H9 (cell line): ENCODE data around the gene RAP1GDS1. TPM values are rescaled to one million over a fixed set of nuclear protein-coding genes. Genes with fewer than 3 reads are reported as not detected.

Source experiments
- DNase-seq: peaks from one replicate; pipeline ENCODE4 v3.0.0-alpha.2; 2017
- H2AFZ ChIP-seq: one replicate; pipeline ENCODE4 v1.6.1; 2013; ENCODE audit warnings: mild to moderate bottlenecking, low read length, control low read depth, moderate library complexity
- H2AK5ac ChIP-seq: 2 replicates; pipeline ENCODE4 v1.6.1; 2013; ENCODE audit warnings: low read length, control low read depth, mixed read lengths; ENCODE audit not compliant: insufficient read length
- H2BK120ac ChIP-seq: one replicate; pipeline ENCODE4 v1.6.1; 2013; ENCODE audit warnings: low read depth, mild to moderate bottlenecking, low read length, control low read depth, inconsistent platforms; ENCODE audit not compliant: poor library complexity, severe bottlenecking
- H2BK12ac ChIP-seq: 2 replicates; pipeline ENCODE4 v1.6.1; 2013; ENCODE audit warnings: low read length, control low read depth, mixed read lengths, low read depth; ENCODE audit not compliant: insufficient read length
- H2BK15ac ChIP-seq: 2 replicates; pipeline ENCODE4 v1.6.1; 2013; ENCODE audit warnings: low read depth, low read length, control low read depth
- H2BK20ac ChIP-seq: one replicate; pipeline ENCODE4 v1.6.1; 2013; ENCODE audit warnings: low read depth, mild to moderate bottlenecking, low read length, control low read depth, inconsistent platforms; ENCODE audit not compliant: poor library complexity, severe bottlenecking
- H2BK5ac ChIP-seq: 2 replicates; pipeline ENCODE4 v1.6.1; 2013; ENCODE audit warnings: low read length, control low read depth, mixed read lengths; ENCODE audit not compliant: insufficient read length
- H3K14ac ChIP-seq: 2 replicates; pipeline ENCODE4 v1.6.1; 2013; ENCODE audit warnings: low read length, control low read depth; ENCODE audit not compliant: insufficient read depth
- H3K18ac ChIP-seq: 2 replicates; pipeline ENCODE4 v1.6.1; 2013; ENCODE audit warnings: low read depth, mild to moderate bottlenecking, mixed read lengths, low read length, control low read depth; ENCODE audit not compliant: insufficient read length
- H3K23ac ChIP-seq: 2 replicates; pipeline ENCODE4 v1.6.1; 2013; ENCODE audit warnings: low read length, control low read depth, mixed read lengths, low read depth; ENCODE audit not compliant: insufficient read length
- H3K23me2 ChIP-seq: 2 replicates; pipeline ENCODE4 v1.6.1; 2013; ENCODE audit warnings: low read depth, mild to moderate bottlenecking, mixed read lengths, low read length, control low read depth; ENCODE audit not compliant: insufficient read length, poor library complexity, severe bottlenecking
- H3K27ac ChIP-seq: 2 replicates; pipeline ENCODE4 v1.5.1; 2013; ENCODE audit warnings: low read length, control low read depth, mixed read lengths, low read depth; ENCODE audit not compliant: insufficient read length
- H3K27me3 ChIP-seq: 2 replicates; pipeline ENCODE4 v1.6.1; 2013; ENCODE audit warnings: low read length, control low read depth, inconsistent platforms; ENCODE audit not compliant: insufficient read depth
- H3K4ac ChIP-seq: 2 replicates; pipeline ENCODE4 v1.6.1; 2013; ENCODE audit warnings: low read depth, mild to moderate bottlenecking, control low read depth, inconsistent platforms, low read length, moderate library complexity
- H3K4me1 ChIP-seq: 2 replicates; pipeline ENCODE4 v1.6.1; 2013; ENCODE audit warnings: low read length, control low read depth, inconsistent platforms; ENCODE audit not compliant: insufficient read depth
- H3K4me2 ChIP-seq: 2 replicates; pipeline ENCODE4 v1.6.1; 2013; ENCODE audit warnings: low read length, control low read depth, mixed read lengths; ENCODE audit not compliant: insufficient read length, insufficient read depth
- H3K56ac ChIP-seq: 2 replicates; pipeline ENCODE4 v1.6.1; 2013; ENCODE audit warnings: low read depth, mild to moderate bottlenecking, mixed read lengths, low read length, control low read depth; ENCODE audit not compliant: insufficient read length
- H3K79me1 ChIP-seq: 2 replicates; pipeline ENCODE4 v1.6.1; 2013; ENCODE audit warnings: low read depth, mild to moderate bottlenecking, moderate library complexity, low read length, control low read depth, inconsistent platforms; ENCODE audit not compliant: insufficient read depth, poor library complexity, severe bottlenecking
- H3K79me2 ChIP-seq: 2 replicates; pipeline ENCODE4 v1.6.1; 2013; ENCODE audit warnings: low read length, control low read depth, inconsistent platforms; ENCODE audit not compliant: insufficient read depth
- H3K9ac ChIP-seq: 2 replicates; pipeline ENCODE4 v1.6.1; 2013; ENCODE audit warnings: low read length, control low read depth, mixed read lengths; ENCODE audit not compliant: insufficient read length; ENCODE audit errors: extremely low read depth
- H3K9me3 ChIP-seq: one replicate; pipeline ENCODE4 v1.6.1; 2013; ENCODE audit warnings: low read depth, low read length, inconsistent platforms; ENCODE audit not compliant: control insufficient read depth
- H3T11ph ChIP-seq: one replicate; pipeline ENCODE4 v1.6.1; 2013; ENCODE audit warnings: mild to moderate bottlenecking, low read length, control low read depth, inconsistent platforms
- H4K20me1 ChIP-seq: one replicate; pipeline ENCODE4 v1.6.1; 2013; ENCODE audit not compliant: control insufficient read depth, insufficient read length, insufficient read depth
- H4K5ac ChIP-seq: 2 replicates; pipeline ENCODE4 v1.6.1; 2013; ENCODE audit warnings: low read depth, mild to moderate bottlenecking, mixed read lengths, low read length, control low read depth; ENCODE audit not compliant: insufficient read length
- H4K8ac ChIP-seq: replicated peaks from 2 replicates; pipeline ENCODE4 v1.6.1; 2013; ENCODE audit warnings: low read length, control low read depth, mixed read lengths, low read depth; ENCODE audit not compliant: insufficient read length
- H4K91ac ChIP-seq: 2 replicates; pipeline ENCODE4 v1.6.1; 2013; ENCODE audit warnings: low read depth, mild to moderate bottlenecking, moderate library complexity, mixed read lengths, low read length, control low read depth; ENCODE audit not compliant: insufficient read length
- H3K27ac Mint-ChIP-seq, 3 experiments: 2 replicates in 2 of 3; 3 replicates in 1 of 3; pipeline ENCODE4 v1.8.0; 2020 to 2021; ENCODE audit warnings: mixed read lengths in 3 of 3, mild to moderate bottlenecking in 1 of 3, moderate library complexity in 1 of 3
- H3K27me3 Mint-ChIP-seq: 2 replicates; pipeline ENCODE4 v1.8.0; 2021; ENCODE audit warnings: low read depth, mild to moderate bottlenecking, moderate library complexity, mixed read lengths
- H3K36me3 Mint-ChIP-seq, 3 experiments: 2 replicates in 2 of 3; 3 replicates in 1 of 3; pipeline ENCODE4 v1.8.0; 2020 to 2021; ENCODE audit warnings: low read depth in 3 of 3, mixed read lengths in 3 of 3; ENCODE audit not compliant: insufficient read depth in 1 of 3
- H3K4me1 Mint-ChIP-seq, 2 experiments: 2 replicates each; pipeline ENCODE4 v1.8.0; 2020; ENCODE audit warnings: mixed read lengths in 2 of 2
- H3K4me3 Mint-ChIP-seq, 2 experiments: 2 replicates in 1 of 2; 3 replicates in 1 of 2; pipeline ENCODE4 v1.8.0; 2020 to 2021; ENCODE audit warnings: mild to moderate bottlenecking in 2 of 2, mixed read lengths in 2 of 2, moderate library complexity in 1 of 2
- H3K9me3 Mint-ChIP-seq, 2 experiments: 2 replicates in 1 of 2; 3 replicates in 1 of 2; pipeline ENCODE4 v1.8.0; 2020; ENCODE audit warnings: mild to moderate bottlenecking in 2 of 2, mixed read lengths in 2 of 2, moderate library complexity in 1 of 2
- WGBS: extraction: QIAGEN DNeasy Blood & Tissue Kit; methylation state at CpG from one replicate; pipeline ENCODE4 v1.1.7; 2013; ENCODE audit warnings: missing lambda C conversion rate, low lambda C conversion rate, mixed read lengths; ENCODE audit not compliant: insufficient read length; ENCODE audit errors: extremely low coverage; 5-methylcytosine and 5-hydroxymethylcytosine counted together
- total RNA-seq: library from RNA; stranded (reverse); gene quantifications from 2 replicates; pipeline ENCODE4 v1.2.1, GENCODE V29; 2021
- TF ChIP-seq, protein P1 (sequence below): fragments of 200-600 bp; sonication (generic); conservative IDR thresholded peaks from 3 replicates; pipeline ENCODE4 v1.8.0; 2021; ENCODE audit warnings: antibody characterized with exemption, mild to moderate bottlenecking

The RAP1GDS1 gene
- total RNA-seq, 1 experiment from 2014 or later, result 25.2 TPM

DNA sequence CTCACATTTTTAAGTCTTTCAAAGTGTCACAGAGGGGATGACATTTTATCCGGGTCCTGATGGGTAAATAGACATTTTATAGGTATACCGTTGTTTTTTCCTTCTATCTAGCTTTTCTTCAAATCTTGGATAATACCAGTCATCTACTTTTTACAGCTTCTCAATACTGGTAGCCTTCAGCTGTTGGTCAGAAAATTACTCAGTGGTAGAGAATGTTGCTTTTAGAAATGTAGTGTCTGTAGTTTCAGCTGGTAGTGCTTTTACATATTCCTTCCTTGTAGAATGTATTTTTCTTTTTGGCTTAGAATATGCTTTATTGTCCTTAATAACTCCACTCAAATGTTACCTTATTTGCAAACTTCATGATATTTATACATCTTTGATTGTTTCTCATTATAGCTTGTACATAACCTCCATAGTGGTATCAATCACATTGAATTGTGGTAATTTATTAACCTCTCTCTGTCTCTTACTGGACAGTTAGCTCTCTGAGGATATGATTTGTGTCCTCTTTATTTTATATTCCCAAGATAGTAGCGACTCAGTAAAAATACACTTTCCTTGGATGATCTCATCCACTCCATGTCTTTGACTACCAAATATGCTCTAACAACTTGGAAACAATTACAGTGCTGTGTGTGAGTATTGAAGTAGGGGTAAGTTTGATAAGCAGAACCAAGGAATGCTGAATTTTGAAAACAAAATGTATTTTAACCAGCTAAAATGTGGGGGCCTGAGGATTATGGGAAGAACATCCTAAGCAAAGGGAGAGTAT lies 53.8 kb downstream of the RAP1GDS1 start:
- H3K18ac ChIP-seq, result no peak overlapping the region
- H3K9ac ChIP-seq, result no peak overlapping the region
- no peak overlapping the region for H3K23ac ChIP-seq
- no peak overlapping the region for H3K4me3 Mint-ChIP-seq
- H2BK12ac ChIP-seq, result no peak overlapping the region
- no peak overlapping the region for H2AK5ac ChIP-seq
- no peak overlapping the region for H2BK120ac ChIP-seq
- no peak overlapping the region for H3K4me2 ChIP-seq
- H2BK15ac ChIP-seq, result no peak overlapping the region
- no peak overlapping the region for H2BK5ac ChIP-seq
- peaks cover 4 to 9% of the 10 kb centered on the region in 2 experiments; a peak in 4 of 5 replicates for H3K9me3 Mint-ChIP-seq
- WGBS, result no CpG with 5 or more reads among the region's 3 CpGs
- no peaks in the 10 kb centered on the region for H3K9me3 ChIP-seq
- DNase-seq, result no peak
- H3K4me1 Mint-ChIP-seq, result peaks cover 5 to 7% of the 10 kb centered on the region in 2 experiments
- no peak overlapping the region for H2BK20ac ChIP-seq
- H4K91ac ChIP-seq, result no peak overlapping the region
- H3K79me1 ChIP-seq, result no peaks in the 10 kb centered on the region
- no peaks in the 10 kb centered on the region for H3K4me1 ChIP-seq
- no peak overlapping the region for H3K14ac ChIP-seq
- H3K56ac ChIP-seq, result no peak overlapping the region
- no peak overlapping the region for H3K27ac ChIP-seq
- no peaks in the 10 kb centered on the region for H3K27me3 ChIP-seq
- no peak overlapping the region for H2AFZ ChIP-seq
- H3K36me3 Mint-ChIP-seq, result peaks cover 10 to 15% (median 10%) of the 10 kb centered on the region in 3 experiments
- no peaks in the 10 kb centered on the region for H4K20me1 ChIP-seq
- no peak overlapping the region for H4K8ac ChIP-seq
- no peak overlapping the region for H3K4ac ChIP-seq
- H3K27ac Mint-ChIP-seq, result no peak overlapping the region; a peak in 1 of 7 replicates
- no peak overlapping the region for H4K5ac ChIP-seq
- H3T11ph ChIP-seq, result no peak overlapping the region
- H3K27me3 Mint-ChIP-seq, result no peaks in the 10 kb centered on the region
- H3K79me2 ChIP-seq, result no peaks in the 10 kb centered on the region
- no peaks in the 10 kb centered on the region for H3K23me2 ChIP-seq
- TF ChIP-seq, protein P1, sequence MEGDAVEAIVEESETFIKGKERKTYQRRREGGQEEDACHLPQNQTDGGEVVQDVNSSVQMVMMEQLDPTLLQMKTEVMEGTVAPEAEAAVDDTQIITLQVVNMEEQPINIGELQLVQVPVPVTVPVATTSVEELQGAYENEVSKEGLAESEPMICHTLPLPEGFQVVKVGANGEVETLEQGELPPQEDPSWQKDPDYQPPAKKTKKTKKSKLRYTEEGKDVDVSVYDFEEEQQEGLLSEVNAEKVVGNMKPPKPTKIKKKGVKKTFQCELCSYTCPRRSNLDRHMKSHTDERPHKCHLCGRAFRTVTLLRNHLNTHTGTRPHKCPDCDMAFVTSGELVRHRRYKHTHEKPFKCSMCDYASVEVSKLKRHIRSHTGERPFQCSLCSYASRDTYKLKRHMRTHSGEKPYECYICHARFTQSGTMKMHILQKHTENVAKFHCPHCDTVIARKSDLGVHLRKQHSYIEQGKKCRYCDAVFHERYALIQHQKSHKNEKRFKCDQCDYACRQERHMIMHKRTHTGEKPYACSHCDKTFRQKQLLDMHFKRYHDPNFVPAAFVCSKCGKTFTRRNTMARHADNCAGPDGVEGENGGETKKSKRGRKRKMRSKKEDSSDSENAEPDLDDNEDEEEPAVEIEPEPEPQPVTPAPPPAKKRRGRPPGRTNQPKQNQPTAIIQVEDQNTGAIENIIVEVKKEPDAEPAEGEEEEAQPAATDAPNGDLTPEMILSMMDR, result no peak
